ENCODE results near the gene C1orf74. TPM values are rescaled to one million over a fixed set of nuclear protein-coding genes. Genes with fewer than 3 reads are reported as not detected.

C1orf74 gene
- total RNA-seq, 1 experiment from 2014 or later, result 4.9 TPM

DNA sequence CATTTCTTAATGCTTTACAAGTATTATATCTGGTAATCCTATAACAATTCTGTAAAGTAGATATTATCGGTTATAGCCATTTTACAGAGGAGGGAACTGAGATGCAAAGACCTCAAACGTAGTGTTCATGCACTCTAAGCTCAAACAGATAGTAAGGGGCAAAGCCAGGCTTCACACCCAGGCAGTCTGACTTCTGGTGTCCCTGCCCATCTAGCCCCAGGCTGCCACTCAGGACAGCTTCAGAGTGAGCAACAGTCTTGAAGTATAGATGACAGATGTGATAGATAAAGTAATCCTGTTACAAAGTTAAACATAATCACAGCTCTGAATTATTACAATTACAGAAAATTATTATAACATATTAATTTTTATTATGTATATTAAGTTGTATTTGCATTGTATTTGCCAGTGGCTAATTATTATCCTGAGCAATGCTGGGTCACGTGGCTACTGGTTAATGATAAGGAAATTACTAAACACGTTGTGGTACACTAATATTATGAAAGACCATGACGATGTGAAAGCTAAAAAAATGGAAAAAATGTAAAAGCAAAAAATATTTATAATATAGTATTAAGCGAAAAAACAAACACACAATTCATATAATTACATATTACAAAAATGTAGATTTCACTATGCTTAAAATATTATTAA lies 34.6 kb downstream of the C1orf74 start:
- no peak overlapping the region for H3K27ac Mint-ChIP-seq (ENCODE audit: unreplicated experiment)
- H3K4me1 Mint-ChIP-seq (ENCODE audit: low read depth, unreplicated experiment), result peaks cover 9% of the 10 kb centered on the region
- CTCF ChIA-PET, result interaction anchor here (0.6 to 1.2 kb wide), 3 partner anchors 35 to 90 kb away, joined by 3 to 8 read pairs (median 6); partner anchors contain the start of gene C1orf74
- H3K9me3 Mint-ChIP-seq (ENCODE audit: low read depth, unreplicated experiment), result no peaks in the 10 kb centered on the region
- intact Hi-C loops (cut with micrococcal nuclease; ENCODE audit: unreplicated experiment), result loop anchor here (5.0 kb wide), 3 partner anchors 37 to 97 kb away; partner anchors contain the start of genes LAMB3 and UTP25
- no peaks in the 10 kb centered on the region for H3K36me3 Mint-ChIP-seq (ENCODE audit: insufficient read depth, unreplicated experiment)
- H3K4me3 Mint-ChIP-seq (ENCODE audit: low read depth, unreplicated experiment), result no peak overlapping the region
- DNase-seq, result peak; percentile 9
- BruUV-seq (replicated peaks), result no TSS peak
- no peaks in the 10 kb centered on the region for H3K27me3 Mint-ChIP-seq (ENCODE audit: unreplicated experiment)
- TF ChIP-seq, protein P1, sequence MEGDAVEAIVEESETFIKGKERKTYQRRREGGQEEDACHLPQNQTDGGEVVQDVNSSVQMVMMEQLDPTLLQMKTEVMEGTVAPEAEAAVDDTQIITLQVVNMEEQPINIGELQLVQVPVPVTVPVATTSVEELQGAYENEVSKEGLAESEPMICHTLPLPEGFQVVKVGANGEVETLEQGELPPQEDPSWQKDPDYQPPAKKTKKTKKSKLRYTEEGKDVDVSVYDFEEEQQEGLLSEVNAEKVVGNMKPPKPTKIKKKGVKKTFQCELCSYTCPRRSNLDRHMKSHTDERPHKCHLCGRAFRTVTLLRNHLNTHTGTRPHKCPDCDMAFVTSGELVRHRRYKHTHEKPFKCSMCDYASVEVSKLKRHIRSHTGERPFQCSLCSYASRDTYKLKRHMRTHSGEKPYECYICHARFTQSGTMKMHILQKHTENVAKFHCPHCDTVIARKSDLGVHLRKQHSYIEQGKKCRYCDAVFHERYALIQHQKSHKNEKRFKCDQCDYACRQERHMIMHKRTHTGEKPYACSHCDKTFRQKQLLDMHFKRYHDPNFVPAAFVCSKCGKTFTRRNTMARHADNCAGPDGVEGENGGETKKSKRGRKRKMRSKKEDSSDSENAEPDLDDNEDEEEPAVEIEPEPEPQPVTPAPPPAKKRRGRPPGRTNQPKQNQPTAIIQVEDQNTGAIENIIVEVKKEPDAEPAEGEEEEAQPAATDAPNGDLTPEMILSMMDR (IDR thresholded peaks at IDR 0.05; ENCODE audit: unreplicated experiment), result no peak

DNA sequence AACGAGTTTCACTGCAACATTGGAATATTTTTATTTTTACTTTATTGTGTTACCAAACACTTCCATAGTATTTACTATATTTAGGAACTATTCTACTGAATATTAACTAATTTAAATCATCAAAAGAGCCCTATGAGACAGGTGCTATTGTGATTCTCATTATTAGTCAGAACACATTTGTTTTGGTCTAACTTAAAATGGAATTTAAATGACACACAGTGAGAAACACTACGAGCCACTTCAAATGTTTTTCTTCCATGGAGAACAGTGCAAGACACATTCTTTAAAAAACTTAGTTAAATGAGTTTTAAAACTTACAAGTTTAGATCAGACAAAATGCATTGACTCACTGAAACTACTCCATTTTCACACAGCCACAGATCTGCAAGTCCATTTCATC lies 35.2 kb downstream of the C1orf74 start:
- H3K4me3 Mint-ChIP-seq (ENCODE audit: low read depth, unreplicated experiment), result no peak overlapping the region
- H3K27ac Mint-ChIP-seq (ENCODE audit: unreplicated experiment), result no peak overlapping the region
- CTCF ChIA-PET, result interaction anchor here (0.7 to 1.6 kb wide), 4 partner anchors 11 to 91 kb away, joined by 3 to 8 read pairs (median 4); partner anchors contain the start of gene C1orf74
- H3K9me3 Mint-ChIP-seq (ENCODE audit: low read depth, unreplicated experiment), result no peaks in the 10 kb centered on the region
- peaks cover 9% of the 10 kb centered on the region for H3K4me1 Mint-ChIP-seq (ENCODE audit: low read depth, unreplicated experiment)
- TF ChIP-seq, protein P1 (IDR thresholded peaks at IDR 0.05; ENCODE audit: unreplicated experiment), result no peak
- H3K27me3 Mint-ChIP-seq (ENCODE audit: unreplicated experiment), result no peaks in the 10 kb centered on the region
- no peaks in the 10 kb centered on the region for H3K36me3 Mint-ChIP-seq (ENCODE audit: insufficient read depth, unreplicated experiment)
- intact Hi-C loops (cut with micrococcal nuclease; ENCODE audit: unreplicated experiment), result loop anchor here (5.0 kb wide), 3 partner anchors 37 to 97 kb away; partner anchors contain the start of genes LAMB3 and UTP25
- no peak for DNase-seq
- BruUV-seq (replicated peaks), result no TSS peak

DNA sequence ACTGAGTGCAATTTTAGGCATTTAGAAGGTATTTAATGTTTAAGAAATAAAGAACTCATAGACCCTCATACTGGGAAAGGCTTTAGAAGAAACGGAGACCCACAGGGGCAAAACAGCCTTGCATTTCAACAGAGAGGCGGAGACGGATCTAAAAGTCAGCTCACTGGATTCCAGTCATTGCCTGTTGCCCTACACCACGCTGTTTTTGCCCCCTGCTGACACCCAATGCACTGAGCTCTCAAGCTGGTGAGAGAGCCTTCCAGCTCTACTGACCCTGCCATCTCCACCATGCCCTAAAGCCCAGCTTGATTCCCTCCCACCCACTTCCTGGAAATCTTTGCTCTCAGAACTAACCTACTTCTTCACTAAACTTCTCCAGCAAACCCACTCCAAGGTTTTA lies 35.7 kb downstream of the C1orf74 start:
- no peak overlapping the region for H3K27ac Mint-ChIP-seq (ENCODE audit: unreplicated experiment)
- H3K4me3 Mint-ChIP-seq (ENCODE audit: low read depth, unreplicated experiment), result no peak overlapping the region
- BruUV-seq (replicated peaks), result no TSS peak
- DNase-seq, result no peak
- CTCF ChIA-PET, result interaction anchor here (0.7 to 1.6 kb wide), 5 partner anchors 11 to 179 kb away, joined by 3 to 11 read pairs (median 5); no protein-coding TSS in a partner anchor
- no peaks in the 10 kb centered on the region for H3K9me3 Mint-ChIP-seq (ENCODE audit: low read depth, unreplicated experiment)
- peaks cover 9% of the 10 kb centered on the region for H3K4me1 Mint-ChIP-seq (ENCODE audit: low read depth, unreplicated experiment)
- intact Hi-C loops (cut with micrococcal nuclease; ENCODE audit: unreplicated experiment), result loop anchor here (5.0 kb wide), 3 partner anchors 36 to 96 kb away; partner anchors contain the start of genes LAMB3 and UTP25
- H3K36me3 Mint-ChIP-seq (ENCODE audit: insufficient read depth, unreplicated experiment), result no peaks in the 10 kb centered on the region
- no peaks in the 10 kb centered on the region for H3K27me3 Mint-ChIP-seq (ENCODE audit: unreplicated experiment)
- TF ChIP-seq, protein P1 (IDR thresholded peaks at IDR 0.05; ENCODE audit: unreplicated experiment), result no peak

- CTCF ChIA-PET, result interaction anchor here (0.8 to 1.6 kb wide), 7 partner anchors 60 to 178 kb away, joined by 3 to 11 read pairs (median 5); partner anchors contain the start of gene LAMB3
- intact Hi-C loops (cut with micrococcal nuclease; ENCODE audit: unreplicated experiment), result loop anchor here (1.0 to 5.0 kb wide), 7 partner anchors 35 to 178 kb away; partner anchors contain the start of genes LAMB3 and UTP25
- no TSS peak for BruUV-seq (replicated peaks)
- no peaks in the 10 kb centered on the region for H3K27me3 Mint-ChIP-seq (ENCODE audit: unreplicated experiment)
- no peaks in the 10 kb centered on the region for H3K36me3 Mint-ChIP-seq (ENCODE audit: insufficient read depth, unreplicated experiment)
- peak; percentile 99 for DNase-seq
- no peaks in the 10 kb centered on the region for H3K9me3 Mint-ChIP-seq (ENCODE audit: low read depth, unreplicated experiment)
- TF ChIP-seq, protein P1 (IDR thresholded peaks at IDR 0.05; ENCODE audit: unreplicated experiment), result peak; percentile 95
- H3K27ac Mint-ChIP-seq (ENCODE audit: unreplicated experiment), result no peak overlapping the region
- H3K4me1 Mint-ChIP-seq (ENCODE audit: low read depth, unreplicated experiment), result peaks cover 16% of the 10 kb centered on the region
- H3K4me3 Mint-ChIP-seq (ENCODE audit: low read depth, unreplicated experiment), result peak overlapping the region; percentile 14
Observed at GRCh38 chr1:209747580-209748262, 36.6 kb downstream of the C1orf74 start.

Data from Calu3 (cell line).